ENCODE measurements around the gene ATP2C1. TPM values are rescaled to one million over a fixed set of nuclear protein-coding genes. Genes with fewer than 3 reads are reported as not detected.
"Not testable (repeated sequence)": the region's sequence is repeated elsewhere in the genome, so short reads cannot be mapped to it uniquely, and the experiment has no call there.

The ATP2C1 gene
- total and polyA plus RNA-seq, 2 experiments from 2014 or later = 31.5 to 99.4 TPM

DNA sequence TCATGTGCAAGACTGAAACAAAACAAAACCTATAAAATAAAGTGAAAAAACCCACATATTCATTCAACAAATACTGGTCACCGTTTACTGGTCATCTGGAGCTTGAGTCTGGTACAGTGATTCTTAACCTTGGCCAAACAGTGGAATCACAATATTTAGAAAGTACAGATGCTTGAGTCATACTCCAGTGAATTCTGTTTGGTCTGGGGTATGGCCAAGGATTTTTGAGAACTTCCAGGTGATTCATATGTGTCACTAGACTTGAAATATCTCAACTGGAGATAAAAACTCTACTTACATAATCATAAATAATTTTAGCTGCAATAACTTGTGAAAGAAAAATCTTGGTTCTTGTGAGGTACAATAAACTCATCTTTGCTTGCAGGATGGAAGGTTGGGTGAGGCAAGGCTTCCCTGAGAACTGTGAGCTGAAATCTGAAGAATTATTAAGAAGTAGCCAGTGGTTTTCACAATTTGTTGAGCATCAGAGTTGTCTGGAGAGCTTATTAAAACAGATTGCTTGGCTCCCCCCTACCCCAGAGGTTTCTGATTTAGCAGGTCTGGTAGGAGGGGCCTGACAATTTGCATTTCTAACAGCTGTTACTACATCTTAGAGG, 142.4 kb downstream of the ATP2C1 start:
- TF ChIP-seq CTCF (IDR thresholded peaks at IDR 0.05; ENCODE audit: poor library complexity) (no peak), EZH2 (IDR thresholded peaks at IDR 0.05; ENCODE audit: borderline replicate concordance) (no peak), EZH2phosphoT487 (IDR thresholded peaks at IDR 0.05; ENCODE audit: low read depth, severe bottlenecking, unreplicated experiment) (no peak)
- H3K9me2 ChIP-seq (replicated peaks; ENCODE audit: insufficient read depth) = no peaks in the 10 kb centered on the region
- H3K4me2 ChIP-seq = no peak overlapping the region
- no peaks in the 10 kb centered on the region for H3K79me2 ChIP-seq
- no peaks in the 10 kb centered on the region for H3K27me3 ChIP-seq
- no peaks in the 10 kb centered on the region for H4K20me1 ChIP-seq (ENCODE audit: insufficient read depth, poor library complexity, severe bottlenecking)
- no peak for DNase-seq (ENCODE audit: low spot score)
- H3K27ac ChIP-seq = no peak overlapping the region
- no peaks in the 10 kb centered on the region for H3K9me3 ChIP-seq (ENCODE audit: low read depth)
- H3K4me3 ChIP-seq = no peak overlapping the region
- no peaks in the 10 kb centered on the region for H3K4me1 ChIP-seq (ENCODE audit: insufficient read depth)
- H3K36me3 ChIP-seq (replicated peaks; ENCODE audit: insufficient read depth, low read depth) = no peaks in the 10 kb centered on the region
- H2AFZ ChIP-seq = no peak overlapping the region
- WGBS (ENCODE audit: low lambda C conversion rate, missing lambda C conversion rate) = 50% methylated on average over 1 of the region's 1 CpG

- Histone ChIP-seq H3K79me2 (no peaks in the 10 kb centered on the region), H4K20me1 (ENCODE audit: insufficient read depth, poor library complexity, severe bottlenecking) (no peaks in the 10 kb centered on the region), H3K27me3 (no peaks in the 10 kb centered on the region), H3K9me3 (ENCODE audit: low read depth) (no peaks in the 10 kb centered on the region), H2AFZ (no peak overlapping the region), H3K36me3 (replicated peaks; ENCODE audit: insufficient read depth, low read depth) (no peaks in the 10 kb centered on the region), H3K4me2 (no peak overlapping the region), H3K27ac (no peak overlapping the region), H3K9me2 (replicated peaks; ENCODE audit: insufficient read depth) (no peaks in the 10 kb centered on the region), H3K4me1 (ENCODE audit: insufficient read depth) (no peaks in the 10 kb centered on the region), H3K4me3 (no peak overlapping the region)
- DNase-seq (ENCODE audit: low spot score) = no peak
- TF ChIP-seq CTCF (IDR thresholded peaks at IDR 0.05; ENCODE audit: poor library complexity) (no peak), EZH2 (IDR thresholded peaks at IDR 0.05; ENCODE audit: borderline replicate concordance) (no peak), EZH2phosphoT487 (IDR thresholded peaks at IDR 0.05; ENCODE audit: low read depth, severe bottlenecking, unreplicated experiment) (no peak)
- 90% methylated on average over 5 of the region's 5 CpGs for WGBS (ENCODE audit: low lambda C conversion rate, missing lambda C conversion rate)
These were observed 143.1 kb downstream of the ATP2C1 start for GRCh38 chr3:131036986-131037385.

DNA sequence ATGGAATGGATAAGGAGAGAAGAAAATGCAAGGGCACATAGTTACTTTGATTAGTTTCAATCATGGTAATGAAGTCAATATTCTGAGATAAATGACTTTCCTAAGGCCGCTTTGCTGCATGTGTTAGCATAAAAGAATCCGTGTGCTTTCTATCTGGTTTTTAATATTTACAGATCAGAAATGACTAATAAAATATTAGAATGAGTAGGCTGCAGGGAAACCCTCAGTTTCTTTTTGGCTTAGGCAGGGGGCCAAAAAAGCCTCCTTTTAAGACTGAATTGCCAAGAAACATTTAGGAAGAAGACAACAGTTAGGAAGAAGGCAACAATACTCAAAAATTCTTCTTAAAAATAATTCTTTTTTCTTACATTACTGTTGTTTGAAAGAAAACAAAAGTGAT, 144.4 kb downstream of the ATP2C1 start:
- no peak for DNase-seq (ENCODE audit: low spot score)
- 72% methylated on average over 2 of the region's 2 CpGs for WGBS (ENCODE audit: low lambda C conversion rate, missing lambda C conversion rate)
- no peak for TF ChIP-seq EZH2 (IDR thresholded peaks at IDR 0.05; ENCODE audit: borderline replicate concordance)
- no peak for TF ChIP-seq EZH2phosphoT487 (IDR thresholded peaks at IDR 0.05; ENCODE audit: low read depth, severe bottlenecking, unreplicated experiment)
- no peak for TF ChIP-seq CTCF (IDR thresholded peaks at IDR 0.05; ENCODE audit: poor library complexity)

DNA sequence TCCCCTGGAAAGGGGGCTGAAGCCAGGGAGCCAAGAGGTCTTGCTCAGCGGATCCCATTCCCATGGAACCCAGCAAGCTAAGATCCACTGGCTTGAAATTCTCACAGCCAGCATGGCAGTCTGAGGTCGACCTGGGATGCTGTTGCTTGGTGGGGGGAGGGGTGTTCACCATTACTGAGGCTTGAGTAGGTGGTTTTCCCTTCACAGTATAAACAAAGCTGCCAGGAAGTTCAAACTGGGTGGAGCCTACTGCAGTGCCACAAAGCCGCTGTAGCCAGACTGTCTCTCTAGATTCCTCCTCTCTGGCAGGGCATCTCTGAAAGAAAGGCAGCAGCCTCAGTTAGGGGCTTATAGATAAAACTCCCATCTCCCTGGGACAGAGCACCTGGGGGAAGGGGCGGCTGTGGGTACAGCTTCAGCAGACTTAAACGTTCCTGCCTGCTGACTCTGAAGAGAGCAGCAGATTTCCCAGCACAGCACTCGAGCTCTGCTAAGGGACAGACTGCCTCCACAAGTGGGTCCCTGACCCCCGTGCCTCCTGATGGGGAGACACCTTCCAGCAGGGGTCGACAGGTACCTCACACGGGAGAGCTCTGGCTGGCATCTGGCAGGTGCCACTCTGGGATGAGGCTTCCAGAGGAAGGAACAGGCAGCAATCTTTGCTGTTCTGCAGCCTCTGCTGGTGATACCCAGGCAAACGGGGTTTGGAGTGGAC, 148.5 kb downstream of the ATP2C1 start:
- H2AFZ ChIP-seq; H3K36me3 ChIP-seq (replicated peaks; ENCODE audit: insufficient read depth, low read depth); H3K9me2 ChIP-seq (replicated peaks; ENCODE audit: insufficient read depth); H3K9me3 ChIP-seq (ENCODE audit: low read depth); H3K4me1 ChIP-seq (ENCODE audit: insufficient read depth); H3K27ac ChIP-seq; DNase-seq (ENCODE audit: low spot score); H4K20me1 ChIP-seq (ENCODE audit: insufficient read depth, poor library complexity, severe bottlenecking); H3K27me3 ChIP-seq; H3K79me2 ChIP-seq; H3K4me3 ChIP-seq; H3K4me2 ChIP-seq: not testable (repeated sequence)
- 65% methylated on average over 10 of the region's 10 CpGs for WGBS (ENCODE audit: low lambda C conversion rate, missing lambda C conversion rate)

More for the DNA sequence above, 144.4 kb downstream of the ATP2C1 start:
- Histone ChIP-seq H4K20me1 (ENCODE audit: insufficient read depth, poor library complexity, severe bottlenecking) (no peaks in the 10 kb centered on the region), H3K27me3 (no peaks in the 10 kb centered on the region), H2AFZ (no peak overlapping the region), H3K4me2 (no peak overlapping the region), H3K4me1 (ENCODE audit: insufficient read depth) (no peaks in the 10 kb centered on the region), H3K36me3 (replicated peaks; ENCODE audit: insufficient read depth, low read depth) (no peaks in the 10 kb centered on the region), H3K4me3 (no peak overlapping the region), H3K9me3 (ENCODE audit: low read depth) (no peaks in the 10 kb centered on the region), H3K27ac (no peak overlapping the region), H3K9me2 (replicated peaks; ENCODE audit: insufficient read depth) (no peaks in the 10 kb centered on the region), H3K79me2 (no peaks in the 10 kb centered on the region)

Data from hepatocyte (in vitro differentiated cells).